AG04450 (cell line): Measurements from ENCODE around the gene RELL1. TPM values are rescaled to one million over a fixed set of nuclear protein-coding genes. Genes with fewer than 3 reads are reported as not detected.
A peak's percentile ranks its signal among the peaks of the same experiment; 100 is the strongest.

Experiments used
- CTCF ChIA-PET: fragments of 300-600, 350-600 bp; formaldehyde crosslinking; extraction: SDS; loops from one replicate; lab custom pipeline; 2022; ENCODE audit warnings: antibody characterized with exemption, inconsistent platforms; lab: Charles Lee
- POLR2A ChIA-PET: fragments of 350-600 bp; formaldehyde crosslinking; extraction: SDS; loops from one replicate; lab custom pipeline; 2021; ENCODE audit warnings: antibody characterized with exemption, inconsistent platforms; lab: Yijun Ruan, JAX
- DNase-seq: peaks from one replicate; pipeline ENCODE4 v3.0.0-alpha.2; 2011; ENCODE audit warnings: low read depth, low spot score
- H3K27ac ChIP-seq: one replicate; pipeline ENCODE4 v1.5.1; 2012; ENCODE audit warnings: low read depth, low read length, control low read depth
- H3K27me3 ChIP-seq: one replicate; pipeline ENCODE4 v1.6.0; 2012; ENCODE audit warnings: low read length; ENCODE audit not compliant: control insufficient read depth, insufficient read depth
- H3K4me3 ChIP-seq: 2 replicates; pipeline ENCODE4 v1.5.1; 2011; ENCODE audit warnings: mild to moderate bottlenecking, low read depth, low read length, control low read depth
- H3K9me3 ChIP-seq: 2 replicates; pipeline ENCODE4 v1.5.1; 2012; ENCODE audit warnings: low read length; ENCODE audit not compliant: control insufficient read depth, insufficient read depth
- polyA plus RNA-seq: library from polyadenylated mRNA; depleted of rRNA; stranded (reverse); fragments of >200 nt; gene quantifications from 2 replicates; pipeline ENCODE4 v1.2.3, GENCODE V29; 2011
- TF ChIP-seq, protein P1 (sequence below): IDR thresholded peaks from 2 replicates; pipeline ENCODE4 v1.5.1; 2011; ENCODE audit warnings: low read depth, low read length, control low read depth, inconsistent platforms

RELL1 gene
- polyA plus RNA-seq, 1 experiment = 9.2 TPM

DNA sequence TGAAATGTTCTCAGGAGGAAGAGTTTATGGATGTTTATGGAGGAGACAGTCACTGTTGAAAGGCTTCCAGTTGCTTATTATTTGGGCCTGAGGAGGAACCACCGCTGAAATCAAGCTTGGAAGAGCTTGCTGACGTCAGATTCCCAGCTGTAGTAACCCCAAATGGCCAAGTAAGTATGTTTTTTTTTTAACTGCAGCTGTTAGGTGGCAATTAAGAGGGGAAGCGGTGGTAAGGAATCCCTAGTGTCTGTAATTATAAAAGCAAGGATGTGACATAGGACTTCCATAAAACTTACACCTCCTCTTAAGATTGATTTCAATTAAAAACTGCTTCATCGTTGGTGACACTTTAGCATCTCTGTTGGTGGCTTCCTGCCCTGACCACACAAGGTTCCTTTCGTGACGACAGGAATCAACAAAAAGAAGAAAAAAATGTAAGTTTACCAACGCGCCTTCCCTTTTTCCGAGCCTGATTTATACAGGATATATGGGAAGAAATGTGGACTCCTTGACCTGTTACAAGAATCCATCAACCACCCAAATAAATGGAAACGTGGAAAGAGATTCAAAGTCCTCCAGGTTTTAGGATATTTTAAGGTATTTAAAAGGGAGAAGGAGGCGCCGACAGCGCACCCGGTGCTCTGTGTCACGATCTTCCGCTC, 884 bp downstream of the RELL1 start:
- DNase-seq = peak; percentile 37
- POLR2A ChIA-PET = no interaction called here

DNA sequence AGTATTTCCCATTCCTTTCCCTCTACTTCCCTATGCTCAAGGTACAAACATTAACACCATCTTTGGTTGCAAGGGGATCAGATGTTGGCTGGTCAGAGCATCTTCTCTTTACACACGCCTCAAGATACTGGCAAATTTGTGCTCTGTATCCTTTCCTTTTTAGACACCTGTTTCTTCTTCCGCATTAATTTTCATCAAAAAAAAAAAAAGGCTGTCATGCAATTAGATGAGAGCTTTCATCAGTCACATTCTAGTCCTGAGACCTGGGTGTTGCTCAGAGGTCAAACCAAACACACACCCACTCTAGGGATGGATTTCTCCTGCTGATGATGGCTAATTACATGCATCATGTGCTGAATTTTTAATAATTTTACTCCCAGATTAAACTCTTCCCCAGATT, 2.0 kb downstream of the RELL1 start:
- TF ChIP-seq, protein P1, sequence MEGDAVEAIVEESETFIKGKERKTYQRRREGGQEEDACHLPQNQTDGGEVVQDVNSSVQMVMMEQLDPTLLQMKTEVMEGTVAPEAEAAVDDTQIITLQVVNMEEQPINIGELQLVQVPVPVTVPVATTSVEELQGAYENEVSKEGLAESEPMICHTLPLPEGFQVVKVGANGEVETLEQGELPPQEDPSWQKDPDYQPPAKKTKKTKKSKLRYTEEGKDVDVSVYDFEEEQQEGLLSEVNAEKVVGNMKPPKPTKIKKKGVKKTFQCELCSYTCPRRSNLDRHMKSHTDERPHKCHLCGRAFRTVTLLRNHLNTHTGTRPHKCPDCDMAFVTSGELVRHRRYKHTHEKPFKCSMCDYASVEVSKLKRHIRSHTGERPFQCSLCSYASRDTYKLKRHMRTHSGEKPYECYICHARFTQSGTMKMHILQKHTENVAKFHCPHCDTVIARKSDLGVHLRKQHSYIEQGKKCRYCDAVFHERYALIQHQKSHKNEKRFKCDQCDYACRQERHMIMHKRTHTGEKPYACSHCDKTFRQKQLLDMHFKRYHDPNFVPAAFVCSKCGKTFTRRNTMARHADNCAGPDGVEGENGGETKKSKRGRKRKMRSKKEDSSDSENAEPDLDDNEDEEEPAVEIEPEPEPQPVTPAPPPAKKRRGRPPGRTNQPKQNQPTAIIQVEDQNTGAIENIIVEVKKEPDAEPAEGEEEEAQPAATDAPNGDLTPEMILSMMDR = no peak
- ChIA-PET CTCF (no interaction called here), POLR2A (no interaction called here)
- Histone ChIP-seq H3K27me3 (no peaks in the 10 kb centered on the region), H3K4me3 (no peak overlapping the region), H3K9me3 (no peaks in the 10 kb centered on the region), H3K27ac (no peak overlapping the region)
- DNase-seq = no peak

More for the DNA sequence above, 884 bp downstream of the RELL1 start:
- H3K9me3 ChIP-seq = no peaks in the 10 kb centered on the region
- H3K4me3 ChIP-seq = peak overlapping the region; percentile 83
- CTCF ChIA-PET = no interaction called here
- TF ChIP-seq, protein P1 = no peak
- peak overlapping the region; percentile 68 for H3K27ac ChIP-seq
- no peaks in the 10 kb centered on the region for H3K27me3 ChIP-seq

DNA sequence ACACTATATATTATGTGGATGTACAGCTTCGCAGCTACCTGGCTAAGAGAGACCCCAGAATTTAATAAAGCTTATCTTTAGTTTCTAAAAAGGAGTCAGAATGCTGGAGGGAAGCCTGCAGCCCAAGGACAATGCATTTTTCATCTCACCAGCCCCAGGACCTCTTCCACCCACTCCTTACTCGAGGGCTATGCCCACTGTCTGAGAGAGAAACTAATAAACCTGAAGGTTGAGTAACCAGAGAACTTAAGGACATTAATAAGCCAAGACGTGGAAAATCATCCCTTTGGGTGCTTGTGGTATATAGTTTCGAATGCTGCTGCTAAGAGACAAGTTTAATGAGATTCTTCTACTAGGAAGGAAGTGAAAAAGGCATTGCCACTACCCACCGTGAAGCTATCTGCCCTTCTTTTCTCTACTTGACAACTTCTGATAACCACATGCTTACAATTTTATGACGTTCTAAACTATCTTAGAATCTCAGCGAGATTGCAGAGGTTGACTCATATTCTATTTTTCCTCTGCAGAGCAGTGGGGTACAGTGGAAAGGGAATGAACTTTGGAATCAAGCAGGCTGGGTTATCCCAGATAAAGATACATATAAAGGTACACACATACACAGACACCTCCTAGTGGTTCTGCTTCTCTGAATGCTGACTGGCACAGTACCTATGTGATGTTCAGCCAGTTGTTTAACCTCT, 3.3 kb downstream of the RELL1 start:
- TF ChIP-seq, protein P1 = no peak
- ChIA-PET POLR2A (no interaction called here), CTCF (interaction anchor here (0.9 to 1.0 kb wide), 2 partner anchors 11 to 80 kb away, joined by 3 read pairs; no protein-coding TSS in a partner anchor)
- no peak overlapping the region for H3K4me3 ChIP-seq
- no peaks in the 10 kb centered on the region for H3K9me3 ChIP-seq
- DNase-seq = no peak
- H3K27ac ChIP-seq = no peak overlapping the region
- no peaks in the 10 kb centered on the region for H3K27me3 ChIP-seq

GRCh38 chr4:37680089-37680488, 6.1 kb downstream of the RELL1 start:
- POLR2A ChIA-PET = no interaction called here
- DNase-seq = no peak
- H3K27ac ChIP-seq = no peak overlapping the region
- TF ChIP-seq, protein P1 = no peak
- CTCF ChIA-PET = no interaction called here
- no peak overlapping the region for H3K4me3 ChIP-seq
- no peaks in the 10 kb centered on the region for H3K9me3 ChIP-seq
- no peaks in the 10 kb centered on the region for H3K27me3 ChIP-seq

DNA sequence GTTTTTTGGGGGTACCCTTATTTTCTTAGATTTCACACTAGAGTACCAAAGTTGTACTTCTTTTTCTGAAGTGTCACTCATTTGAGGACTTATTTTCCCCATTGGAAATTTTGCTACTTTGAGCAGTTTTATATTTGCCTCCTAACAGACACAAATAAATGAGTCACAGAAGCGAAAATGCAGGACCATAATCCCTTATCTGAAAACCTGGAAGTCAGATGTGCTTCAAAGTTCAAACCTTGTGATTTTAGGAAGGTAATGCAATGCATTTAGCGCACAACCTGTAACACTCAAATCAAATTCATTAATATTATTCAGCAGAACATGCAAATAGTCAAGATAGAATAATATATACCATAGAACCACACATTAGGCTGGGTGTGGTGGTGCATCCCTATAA, 6.9 kb downstream of the RELL1 start:
- no peak overlapping the region for H3K27ac ChIP-seq
- H3K27me3 ChIP-seq = no peaks in the 10 kb centered on the region
- ChIA-PET CTCF (no interaction called here), POLR2A (no interaction called here)
- no peak for DNase-seq
- TF ChIP-seq, protein P1 = no peak
- H3K9me3 ChIP-seq = no peaks in the 10 kb centered on the region
- no peak overlapping the region for H3K4me3 ChIP-seq
